GM23248 (cell line): ENCODE data around the gene YBX1.

ENCODE experiments used
- EZH2 ChIP-seq: fragments of 200-600 bp; sonication (generic); IDR thresholded peaks from 2 replicates; pipeline ENCODE4 v1.6.1; 2018; ENCODE audit warnings: antibody characterized with exemption, mild to moderate bottlenecking; ENCODE audit not compliant: insufficient read depth, poor library complexity, severe bottlenecking
- EZH2phosphoT487 ChIP-seq: fragments of 200-600 bp; sonication (generic); IDR thresholded peaks from 2 replicates; pipeline ENCODE4 v1.6.1; 2018; ENCODE audit warnings: antibody characterized with exemption, moderate library complexity, mild to moderate bottlenecking, low read depth; ENCODE audit not compliant: insufficient read depth

DNA sequence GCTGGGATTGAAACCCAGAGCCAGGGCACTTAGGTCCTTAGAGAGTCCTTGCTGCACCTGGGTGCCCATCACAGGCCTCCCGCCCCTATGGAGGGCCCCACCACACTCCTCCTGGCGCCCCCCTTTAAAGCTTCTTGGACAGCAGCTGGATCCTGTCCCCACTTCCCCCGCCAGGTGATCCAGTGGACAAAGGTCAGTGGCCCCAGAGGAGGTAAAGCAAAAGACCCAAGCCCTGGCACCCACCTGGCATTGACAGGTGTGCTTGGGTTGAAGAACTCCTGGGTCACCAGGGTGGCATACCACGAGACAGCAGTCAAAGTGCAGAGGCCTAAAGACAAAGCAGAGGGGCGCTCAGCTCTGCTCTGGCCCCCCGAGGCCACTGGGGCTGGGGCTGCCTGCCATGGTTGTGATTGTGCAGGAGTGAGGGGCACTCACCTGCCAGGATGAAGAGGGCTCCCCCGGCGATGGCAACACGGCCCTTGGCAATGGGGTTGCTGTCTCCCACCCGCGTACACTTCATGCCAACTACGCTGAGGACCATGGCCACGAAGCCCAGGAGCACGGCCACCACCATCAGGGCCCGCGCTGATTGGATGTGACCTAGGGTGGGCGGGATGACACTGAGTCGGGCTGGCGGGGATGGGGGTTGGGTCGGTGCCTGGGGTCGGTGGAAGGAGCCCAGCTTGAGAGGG lies 55.9 kb downstream of the YBX1 start:
- TF ChIP-seq EZH2phosphoT487 (no peak), EZH2 (no peak)
